SKM-1 (cell line): ENCODE results near the gene ARFGEF2.
"Not testable (repeated sequence)": the region's sequence is repeated elsewhere in the genome, so short reads cannot be mapped to it uniquely, and the experiment has no call there.

Experiments used
- DNase-seq: peaks from one replicate; lab custom pipeline; 2025; ENCODE audit not compliant: unreplicated experiment; lab: John Stamatoyannopoulos, UW

The ARFGEF2 gene

GRCh38 chr20:48990467-48990866 is 69.0 kb downstream of the ARFGEF2 start:
- no peak for DNase-seq

GRCh38 chr20:48995589-48995988 is 74.1 kb downstream of the ARFGEF2 start:
- no peak for DNase-seq

DNA sequence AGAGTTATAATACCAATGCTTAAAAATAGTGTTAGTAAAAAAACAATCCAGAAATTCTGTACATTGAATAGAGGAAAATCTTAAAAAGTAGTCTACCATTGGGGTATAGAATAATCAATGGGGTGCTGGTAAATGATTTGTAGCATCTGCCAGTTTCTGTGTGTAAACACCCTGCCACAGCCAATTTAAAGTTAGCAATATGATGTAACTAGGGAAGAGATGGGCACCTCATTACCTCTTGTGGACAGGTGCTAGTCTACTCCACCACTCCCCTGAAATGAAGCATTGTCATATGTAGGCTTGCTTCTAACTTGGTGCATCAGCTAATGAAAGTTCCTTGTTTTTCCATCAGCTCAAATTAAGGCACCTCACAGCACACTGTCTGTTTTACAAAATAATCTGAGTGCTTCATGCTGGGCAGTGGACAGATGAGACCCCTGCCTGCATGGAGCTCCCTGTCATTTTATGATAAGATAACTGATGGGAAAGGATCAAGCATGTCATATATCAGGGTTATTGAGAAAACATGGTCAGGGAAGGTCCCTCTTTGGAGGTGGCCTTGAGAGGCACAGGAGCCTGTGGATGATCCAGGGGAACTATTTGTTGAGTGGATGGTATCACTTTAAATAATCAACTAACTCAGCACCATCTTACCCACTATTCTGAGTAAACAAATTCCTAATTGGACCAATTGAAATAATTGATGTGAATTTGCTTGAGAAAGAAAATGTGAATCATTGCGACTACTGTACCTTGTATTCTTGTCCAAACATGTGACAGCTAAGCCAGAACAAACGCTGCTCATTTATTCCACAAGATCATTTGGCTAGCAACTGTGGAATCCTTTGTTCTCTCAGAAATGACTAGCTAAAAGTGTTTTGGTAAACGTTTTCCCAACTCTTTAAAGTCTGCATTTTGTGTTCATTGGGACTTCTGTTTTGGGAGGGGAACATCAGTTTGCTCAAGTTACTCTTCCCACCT is 78.7 kb downstream of the ARFGEF2 start:
- DNase-seq, result no peak

DNA sequence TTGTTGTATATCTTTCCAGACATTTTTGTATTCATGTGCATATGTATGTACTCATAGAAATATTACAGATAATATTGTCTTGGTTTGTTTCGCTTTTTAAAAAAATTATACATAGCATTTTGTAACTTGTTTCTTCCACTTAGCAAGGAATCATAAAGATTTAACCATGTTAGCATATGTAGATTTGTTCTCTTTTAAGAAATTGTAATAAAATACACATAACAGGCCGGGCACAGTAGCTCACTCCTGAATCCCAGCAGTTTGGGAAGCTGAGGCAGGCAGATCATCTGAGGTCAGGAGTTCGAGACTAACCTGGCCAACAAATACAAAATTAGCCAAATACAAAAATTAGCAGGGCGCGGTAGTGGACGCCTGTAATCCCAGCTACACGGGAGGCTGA is 80.2 kb downstream of the ARFGEF2 start:
- DNase-seq, result no peak

DNA sequence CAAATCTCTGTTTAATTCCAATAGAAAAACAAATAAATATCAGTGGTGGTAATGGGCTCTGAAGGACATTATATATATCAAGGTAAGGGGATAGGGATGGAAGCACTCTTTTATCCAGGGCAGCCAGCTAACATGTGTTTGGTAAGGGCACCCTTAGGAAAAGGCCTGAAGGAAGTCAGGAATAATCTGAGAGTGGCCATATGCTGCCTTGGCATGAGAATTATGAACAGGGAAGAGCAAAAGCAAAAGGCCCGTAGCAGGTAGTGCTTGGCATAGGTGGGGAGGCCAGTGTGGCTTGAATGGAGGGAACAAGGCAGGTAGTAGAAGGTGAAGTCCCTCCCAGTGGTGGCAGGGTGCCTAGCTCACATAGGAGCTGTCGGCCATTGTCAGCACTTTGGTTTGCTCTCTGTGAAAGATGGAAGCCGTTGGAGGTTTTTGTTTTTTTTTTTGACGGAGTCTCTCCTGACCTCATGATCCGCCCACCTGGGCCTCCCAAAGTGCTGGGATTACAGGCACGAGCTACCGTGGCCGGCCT is 85.0 kb downstream of the ARFGEF2 start:
- no peak for DNase-seq

- DNase-seq, result no peak
Measured at GRCh38 chr20:49009899-49010631, 88.6 kb downstream of the ARFGEF2 start.

GRCh38 chr20:49024220-49024619 is 102.7 kb downstream of the ARFGEF2 start:
- no peak for DNase-seq

GRCh38 chr20:49028177-49028576 is 106.7 kb downstream of the ARFGEF2 start:
- not testable (repeated sequence) for DNase-seq

DNA sequence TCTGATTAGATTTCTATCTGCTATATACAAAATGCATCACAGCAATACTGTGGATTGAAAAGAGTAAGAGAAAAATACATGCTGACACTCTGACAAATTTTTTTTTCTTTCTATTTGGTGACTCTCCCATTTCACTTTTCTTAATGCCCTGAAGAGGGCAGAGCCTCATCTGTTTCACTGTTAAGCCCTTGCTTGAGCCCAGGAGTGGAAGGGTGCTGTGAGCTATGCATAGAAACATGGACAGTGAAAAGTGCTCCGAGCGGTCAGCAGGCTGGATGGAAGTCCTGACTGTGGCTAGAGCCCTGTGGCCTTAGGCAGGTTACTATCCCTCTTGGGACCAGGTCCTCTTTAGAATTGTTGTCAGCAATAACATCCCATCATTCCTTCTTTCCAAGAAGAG is 107.2 kb downstream of the ARFGEF2 start:
- no peak for DNase-seq

GRCh38 chr20:49029203-49029602 is 107.7 kb downstream of the ARFGEF2 start:
- DNase-seq, result no peak

DNA sequence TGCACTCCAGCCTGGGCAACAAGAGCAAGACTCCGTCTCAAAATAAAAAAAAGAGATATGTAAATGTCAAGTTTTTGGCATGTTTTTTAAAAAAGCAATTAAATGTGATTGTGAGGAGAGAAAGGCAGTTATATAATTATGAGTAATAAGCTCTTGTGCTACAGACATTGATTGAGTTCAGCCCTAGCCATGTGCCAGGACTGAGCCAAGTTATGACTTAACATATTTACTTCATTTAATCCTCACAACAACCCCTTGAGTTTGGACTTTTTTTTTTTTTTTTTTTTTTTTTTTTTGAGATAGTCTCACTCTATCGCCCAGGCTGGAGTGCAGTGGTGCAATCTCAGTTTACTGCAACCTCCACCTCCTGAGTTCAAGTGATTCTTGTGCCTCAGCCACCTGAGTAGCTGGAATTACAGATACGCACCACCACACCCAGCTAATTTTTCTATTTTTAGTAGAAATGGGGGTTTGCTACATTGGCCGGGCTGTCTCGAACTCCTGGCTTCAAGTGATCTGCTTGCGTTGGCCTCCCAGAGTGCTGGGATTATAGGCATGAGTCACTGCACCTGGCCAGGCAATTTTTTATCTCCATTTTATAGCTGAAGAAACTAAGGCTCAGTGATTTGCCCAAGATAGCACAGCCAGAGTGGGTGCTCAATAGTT is 109.6 kb downstream of the ARFGEF2 start:
- no peak for DNase-seq

GRCh38 chr20:49032455-49032854 is 110.9 kb downstream of the ARFGEF2 start:
- no peak for DNase-seq

GRCh38 chr20:49034070-49034732 is 112.7 kb downstream of the ARFGEF2 start:
- DNase-seq, result no peak

DNA sequence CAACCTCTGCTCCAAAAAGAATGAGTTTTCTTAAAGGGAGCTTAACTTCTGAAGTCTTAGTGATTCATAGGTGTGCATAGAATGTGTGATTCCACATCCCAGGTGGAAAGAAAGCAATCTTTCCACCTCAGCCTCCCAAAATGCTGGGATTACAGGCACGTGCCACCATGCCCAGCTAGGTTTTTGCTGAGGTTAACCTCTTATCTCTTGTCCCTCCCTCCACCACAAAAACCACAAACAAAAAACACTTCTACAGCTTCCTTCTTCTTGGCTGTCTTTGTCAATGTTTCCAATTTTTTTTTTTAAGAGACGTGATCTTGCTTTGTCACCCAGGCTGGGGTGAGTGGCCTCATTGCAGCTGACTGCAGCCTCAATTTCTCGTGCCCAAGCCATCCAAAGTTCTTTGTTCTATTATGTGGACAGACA is 116.5 kb downstream of the ARFGEF2 start:
- peak; percentile 84 for DNase-seq

DNA sequence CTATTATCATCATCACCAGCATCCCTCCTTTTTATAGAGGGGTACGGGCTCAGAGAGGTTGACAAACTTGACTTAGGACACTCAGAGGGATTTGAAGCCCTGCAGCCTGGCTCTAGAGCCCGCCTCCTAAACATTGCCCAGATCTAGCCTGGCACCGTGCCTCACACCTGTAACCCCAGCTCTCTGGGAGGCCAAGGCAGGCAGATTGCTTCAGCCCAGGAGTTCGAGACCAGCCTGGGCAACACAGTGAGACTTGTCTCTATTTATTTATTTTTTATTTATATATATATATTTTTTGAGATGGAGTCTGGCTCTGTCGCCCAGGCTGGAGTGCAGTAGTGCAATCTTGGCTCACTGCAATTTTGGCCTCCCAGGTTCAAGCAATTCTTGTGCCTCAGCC is 118.3 kb downstream of the ARFGEF2 start:
- no peak for DNase-seq

DNA sequence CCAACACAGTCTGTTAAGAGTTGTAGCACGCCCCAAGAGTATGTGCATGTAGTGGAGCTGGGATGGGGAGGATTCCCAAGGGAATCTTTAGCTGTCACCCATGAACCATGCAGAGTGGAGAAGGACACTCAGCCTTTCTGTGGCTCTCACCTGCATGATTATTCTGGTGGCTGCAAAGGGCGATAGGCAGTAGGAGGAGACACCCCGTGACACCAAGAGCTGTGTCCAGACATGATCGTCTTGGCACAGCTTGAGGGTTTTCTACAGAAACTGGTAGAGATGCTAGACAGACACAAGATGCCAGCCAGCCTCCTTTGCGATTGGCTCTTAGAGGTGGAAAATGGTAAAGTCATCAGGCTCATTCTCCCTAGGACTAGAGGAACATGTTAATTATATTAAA is 121.5 kb downstream of the ARFGEF2 start:
- no peak for DNase-seq

GRCh38 chr20:49045440-49046086 is 124.1 kb downstream of the ARFGEF2 start:
- no peak for DNase-seq

- peak; percentile 92 for DNase-seq
Measured at GRCh38 chr20:49046087-49046900, 124.8 kb downstream of the ARFGEF2 start, which contains the start of gene CSE1L. TSS of gene CSE1L (plus strand) at chr20:49046312. CDS start at chr20:49058464, 12,152 bp downstream.

DNA sequence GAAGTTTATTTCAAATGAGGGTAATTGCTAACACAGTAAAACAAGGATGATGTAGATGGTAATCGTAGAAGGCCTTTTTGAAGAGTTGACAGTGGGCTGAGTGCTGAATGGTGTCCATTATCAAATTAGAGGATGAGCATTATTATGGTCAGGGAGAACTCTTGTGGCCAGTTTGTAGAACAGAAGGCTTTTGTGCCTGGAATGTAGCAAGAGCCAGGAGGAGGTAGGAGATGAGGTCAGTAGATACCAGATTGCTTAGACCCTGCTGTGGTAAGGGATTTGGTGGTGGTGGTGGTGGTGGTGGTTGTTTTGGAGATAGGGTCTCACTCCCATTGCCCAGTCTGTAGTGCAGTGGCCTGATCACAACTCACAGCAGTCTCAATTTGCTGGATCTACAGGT is 130.8 kb downstream of the ARFGEF2 start:
- no peak for DNase-seq
